Upper lobe of left lung (tissue), 6 donors: ENCODE data around the gene KLHL29. TPM values are rescaled to one million over a fixed set of nuclear protein-coding genes. Genes with fewer than 3 reads are reported as not detected.

Experiments
- ATAC-seq, 2 donors: fragments of 200-7000 bp; cut with Tn5 transposase; one replicate each; pipeline ENCODE4 v1.9.1; 2022; ENCODE audit warnings: mild to moderate bottlenecking in 2 of 2, moderate library complexity in 2 of 2; ENCODE audit not compliant: low FRiP score in 2 of 2
- DNase-seq, 2 donors: peaks; one replicate each; pipeline ENCODE4 v3.0.0-alpha.2; 2019 to 2020
- H3K27ac ChIP-seq, 4 donors: fragments of 200-600 bp; sonication (generic); one replicate each; pipeline ENCODE4 v1.5.1; 2016 to 2019
- H3K27me3 ChIP-seq, 4 donors: fragments of 200-600 bp; sonication (generic); one replicate each; pipeline ENCODE4 v1.5.1; 2017 to 2019
- H3K36me3 ChIP-seq, 4 donors: fragments of 200-600 bp; sonication (generic); one replicate each; pipeline ENCODE4 v1.5.1; 2016 to 2019
- H3K4me1 ChIP-seq, 4 donors: fragments of 200-600 bp; sonication (generic); one replicate each; pipeline ENCODE4 v1.5.1; 2018 to 2019
- H3K4me3 ChIP-seq, 4 donors: fragments of 200-600 bp; sonication (generic); one replicate each; pipeline ENCODE4 v1.5.1; 2017 to 2019; ENCODE audit warnings: mild to moderate bottlenecking in 2 of 4, moderate library complexity in 1 of 4
- H3K9me3 ChIP-seq, 4 donors: fragments of 200-600 bp; sonication (generic); one replicate each; pipeline ENCODE4 v1.5.1; 2018 to 2019
- EP300 ChIP-seq, 4 donors: sonication (generic); formaldehyde crosslinking; IDR thresholded peaks; one replicate each; pipeline ENCODE4 v1.5.1; 2017; ENCODE audit warnings: antibody characterized with exemption in 4 of 4, control low read depth in 2 of 4
- POLR2A ChIP-seq, 4 donors: fragments of 450-650 bp; IDR thresholded peaks; one replicate each; pipeline ENCODE4 v1.5.1; 2016 to 2017; ENCODE audit warnings: antibody characterized with exemption in 4 of 4, mild to moderate bottlenecking in 2 of 4
- POLR2AphosphoS5 ChIP-seq, 2 donors: sonication (generic); formaldehyde crosslinking; IDR thresholded peaks; one replicate each; pipeline ENCODE4 v1.5.1; 2017; ENCODE audit warnings: antibody characterized with exemption in 2 of 2
- WGBS, 2 donors: methylation state at CpG; one replicate each; pipeline ENCODE4 v1.1.5; 2017 to 2018; 5-methylcytosine and 5-hydroxymethylcytosine counted together
- total RNA-seq, 6 donors: library from RNA; depleted of rRNA in 4 of 6; stranded (reverse); fragments of >200 nt in 4 of 6; gene quantifications; one replicate each; pipeline versions ENCODE4 v1.1.0 to v1.2.1, GENCODE V29; 2016 to 2021
- TF ChIP-seq, protein P1 (sequence below), 6 experiments: fragments of 450-650 bp in 4 of 6; fragments of 200-600 bp in 2 of 6; sonication (generic) in 2 of 6; IDR thresholded peaks; one replicate each; pipeline ENCODE4 v1.5.1; 2016 to 2019; ENCODE audit warnings: antibody characterized with exemption in 6 of 6
- donor health status: DM: no; HTN: no; CAD: no; lungs with moderate emphysema.
- donor health status: DM: no; HTN: yes; CAD: no; lungs with severe emphysema.

Gene KLHL29
- total RNA-seq, 6 donors from 2014 or later = 8.6 to 34.4 (median 18.2) TPM

DNA sequence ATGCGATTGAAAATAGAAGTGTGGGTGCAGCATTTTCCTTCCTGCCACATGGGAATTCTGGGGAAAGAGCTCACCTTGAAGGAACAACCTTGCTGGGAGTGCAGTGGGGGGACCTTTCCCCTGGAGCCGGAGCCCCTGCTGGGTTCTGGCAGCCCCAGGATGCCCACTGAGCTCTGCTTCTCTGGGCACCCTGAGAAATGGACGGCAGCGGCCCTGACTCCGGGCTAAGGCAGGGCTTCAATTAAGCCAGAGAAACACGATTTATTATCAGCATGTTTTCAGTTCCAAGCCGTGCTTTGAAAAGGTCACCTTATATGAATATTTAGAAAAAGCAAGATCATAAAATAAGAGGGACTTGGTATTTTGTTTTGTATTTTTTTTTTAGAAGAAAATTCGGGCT, 68.5 kb downstream of the KLHL29 start:
- no peak overlapping the region for H3K27ac ChIP-seq
- ATAC-seq = no peak
- TF ChIP-seq POLR2AphosphoS5 (IDR thresholded peaks at IDR 0.05) (no peak), POLR2A (IDR thresholded peaks at IDR 0.05) (no peak), EP300 (IDR thresholded peaks at IDR 0.05) (no peak)
- TF ChIP-seq, protein P1, sequence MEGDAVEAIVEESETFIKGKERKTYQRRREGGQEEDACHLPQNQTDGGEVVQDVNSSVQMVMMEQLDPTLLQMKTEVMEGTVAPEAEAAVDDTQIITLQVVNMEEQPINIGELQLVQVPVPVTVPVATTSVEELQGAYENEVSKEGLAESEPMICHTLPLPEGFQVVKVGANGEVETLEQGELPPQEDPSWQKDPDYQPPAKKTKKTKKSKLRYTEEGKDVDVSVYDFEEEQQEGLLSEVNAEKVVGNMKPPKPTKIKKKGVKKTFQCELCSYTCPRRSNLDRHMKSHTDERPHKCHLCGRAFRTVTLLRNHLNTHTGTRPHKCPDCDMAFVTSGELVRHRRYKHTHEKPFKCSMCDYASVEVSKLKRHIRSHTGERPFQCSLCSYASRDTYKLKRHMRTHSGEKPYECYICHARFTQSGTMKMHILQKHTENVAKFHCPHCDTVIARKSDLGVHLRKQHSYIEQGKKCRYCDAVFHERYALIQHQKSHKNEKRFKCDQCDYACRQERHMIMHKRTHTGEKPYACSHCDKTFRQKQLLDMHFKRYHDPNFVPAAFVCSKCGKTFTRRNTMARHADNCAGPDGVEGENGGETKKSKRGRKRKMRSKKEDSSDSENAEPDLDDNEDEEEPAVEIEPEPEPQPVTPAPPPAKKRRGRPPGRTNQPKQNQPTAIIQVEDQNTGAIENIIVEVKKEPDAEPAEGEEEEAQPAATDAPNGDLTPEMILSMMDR (IDR thresholded peaks at IDR 0.05) = no peak
- no peaks in the 10 kb centered on the region for H3K27me3 ChIP-seq
- H3K4me1 ChIP-seq = peaks cover 0 to 18% (median 9%) of the 10 kb centered on the region in 4 donors
- DNase-seq = no peak
- no peaks in the 10 kb centered on the region for H3K36me3 ChIP-seq
- H3K4me3 ChIP-seq = no peak overlapping the region
- WGBS, 2 donors = 71 to 80% methylated on average over 8 of the region's 8 CpGs
- H3K9me3 ChIP-seq = no peaks in the 10 kb centered on the region

DNA sequence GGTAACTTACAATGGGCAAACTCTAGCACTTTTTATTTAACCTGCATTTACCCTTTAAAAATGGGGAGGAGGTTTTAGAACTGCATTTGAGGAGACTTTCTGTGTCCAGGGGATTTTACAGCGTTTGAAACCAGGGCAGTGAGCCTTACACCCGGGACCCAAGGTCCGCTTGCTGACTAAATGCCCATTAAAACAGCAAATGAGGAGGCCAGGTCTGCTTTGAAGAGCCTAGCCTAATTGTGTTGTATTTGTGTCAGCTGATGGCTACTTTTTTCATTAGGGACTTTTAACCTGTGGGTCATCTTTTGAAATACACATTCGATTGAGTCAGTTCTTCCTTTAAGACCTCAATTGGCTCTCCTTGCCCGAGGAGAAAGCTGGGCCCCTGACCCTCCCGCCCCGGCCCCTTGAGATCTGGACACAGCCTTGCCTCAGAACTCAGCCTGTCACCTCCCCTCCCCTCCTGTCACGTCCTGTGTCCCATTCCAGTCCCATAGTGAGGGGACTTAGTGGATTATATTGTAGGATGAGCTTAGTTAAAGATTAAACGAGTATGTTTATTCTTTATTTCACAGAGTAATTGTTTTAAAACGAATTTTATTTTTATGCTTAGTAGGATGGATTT, 69.0 kb downstream of the KLHL29 start:
- no peak overlapping the region for H3K27ac ChIP-seq
- H3K4me3 ChIP-seq = no peak overlapping the region
- DNase-seq = no peak
- no peaks in the 10 kb centered on the region for H3K36me3 ChIP-seq
- no peak for TF ChIP-seq POLR2AphosphoS5 (IDR thresholded peaks at IDR 0.05)
- WGBS, 2 donors = 62 to 66% methylated on average over 10 of the region's 10 CpGs
- no peak for ATAC-seq
- H3K27me3 ChIP-seq = no peaks in the 10 kb centered on the region
- H3K9me3 ChIP-seq = no peaks in the 10 kb centered on the region
- H3K4me1 ChIP-seq = peaks cover 0 to 18% (median 9%) of the 10 kb centered on the region in 4 donors

DNA sequence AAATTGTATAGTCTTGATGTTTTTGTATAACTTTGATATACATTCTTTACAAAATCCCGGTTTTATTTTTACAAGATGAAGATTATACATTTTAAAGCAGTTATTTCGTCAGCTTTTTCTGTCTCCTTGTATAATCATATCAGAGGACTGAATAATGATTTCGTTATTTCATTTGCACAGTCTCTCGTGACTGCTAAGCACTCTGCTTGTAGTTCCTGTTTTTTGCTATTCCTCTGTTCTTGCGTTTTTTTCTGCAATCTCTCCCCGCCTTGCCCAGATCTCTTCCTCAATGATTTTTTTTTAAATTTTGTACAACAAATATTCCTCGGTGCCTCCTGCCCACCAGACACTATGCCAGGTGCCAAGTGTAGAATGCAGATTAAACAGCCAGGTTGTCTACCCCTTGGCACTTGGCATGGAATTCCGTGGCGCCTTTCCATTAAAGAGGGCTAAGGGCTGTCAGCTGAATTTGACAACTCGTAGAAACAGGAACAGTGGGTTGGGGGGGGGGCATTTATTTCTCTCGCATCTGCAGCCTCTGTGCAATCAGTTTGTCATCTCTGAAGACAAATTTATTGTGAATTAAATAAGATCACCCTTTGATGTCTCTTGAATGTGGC, 69.6 kb downstream of the KLHL29 start:
- DNase-seq (no peak), ATAC-seq (no peak)
- peaks cover 0 to 18% (median 9%) of the 10 kb centered on the region in 4 donors for H3K4me1 ChIP-seq
- WGBS, 2 donors = 31 to 61% methylated on average over 11 of the region's 11 CpGs
- H3K27ac ChIP-seq = no peak overlapping the region
- no peaks in the 10 kb centered on the region for H3K27me3 ChIP-seq
- TF ChIP-seq EP300 (IDR thresholded peaks at IDR 0.05) = no peak
- no peak for TF ChIP-seq POLR2AphosphoS5 (IDR thresholded peaks at IDR 0.05)
- TF ChIP-seq POLR2A (IDR thresholded peaks at IDR 0.05) = no peak
- TF ChIP-seq, protein P1 (IDR thresholded peaks at IDR 0.05) = no peak
- H3K9me3 ChIP-seq = no peaks in the 10 kb centered on the region
- H3K36me3 ChIP-seq = no peaks in the 10 kb centered on the region
- H3K4me3 ChIP-seq = no peak overlapping the region

DNA sequence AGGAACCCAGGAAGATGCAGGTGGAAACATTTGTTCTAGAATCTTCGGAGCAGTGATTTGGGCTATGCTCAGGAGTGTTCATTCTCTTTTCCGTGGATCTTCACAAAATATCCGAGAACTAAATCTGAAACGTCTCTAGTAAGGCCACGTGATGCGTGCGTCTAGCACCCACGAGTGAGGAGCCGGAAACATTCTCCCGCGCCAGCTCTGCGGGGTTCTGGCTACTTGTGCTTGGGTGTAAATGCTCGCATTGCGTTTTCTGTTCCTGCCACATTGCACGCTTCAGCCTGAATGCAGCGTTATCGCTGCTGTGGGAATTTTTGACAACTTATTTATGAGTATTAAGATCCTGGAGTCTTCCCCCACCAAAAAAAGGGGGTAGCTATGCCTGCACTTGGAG, 71.4 kb downstream of the KLHL29 start:
- ATAC-seq = no peak
- Histone ChIP-seq H3K4me3 (no peak overlapping the region), H3K9me3 (no peaks in the 10 kb centered on the region), H3K36me3 (no peaks in the 10 kb centered on the region), H3K27me3 (no peaks in the 10 kb centered on the region), H3K4me1 (peaks cover 0 to 18% (median 8%) of the 10 kb centered on the region in 4 donors), H3K27ac (no peak overlapping the region)
- 93 to 97% methylated on average over 17 of the region's 17 CpGs for WGBS, 2 donors
- DNase-seq = no peak
- TF ChIP-seq, protein P1 (IDR thresholded peaks at IDR 0.05) = no peak
- no peak for TF ChIP-seq POLR2AphosphoS5 (IDR thresholded peaks at IDR 0.05)
- TF ChIP-seq POLR2A (IDR thresholded peaks at IDR 0.05) = no peak

DNA sequence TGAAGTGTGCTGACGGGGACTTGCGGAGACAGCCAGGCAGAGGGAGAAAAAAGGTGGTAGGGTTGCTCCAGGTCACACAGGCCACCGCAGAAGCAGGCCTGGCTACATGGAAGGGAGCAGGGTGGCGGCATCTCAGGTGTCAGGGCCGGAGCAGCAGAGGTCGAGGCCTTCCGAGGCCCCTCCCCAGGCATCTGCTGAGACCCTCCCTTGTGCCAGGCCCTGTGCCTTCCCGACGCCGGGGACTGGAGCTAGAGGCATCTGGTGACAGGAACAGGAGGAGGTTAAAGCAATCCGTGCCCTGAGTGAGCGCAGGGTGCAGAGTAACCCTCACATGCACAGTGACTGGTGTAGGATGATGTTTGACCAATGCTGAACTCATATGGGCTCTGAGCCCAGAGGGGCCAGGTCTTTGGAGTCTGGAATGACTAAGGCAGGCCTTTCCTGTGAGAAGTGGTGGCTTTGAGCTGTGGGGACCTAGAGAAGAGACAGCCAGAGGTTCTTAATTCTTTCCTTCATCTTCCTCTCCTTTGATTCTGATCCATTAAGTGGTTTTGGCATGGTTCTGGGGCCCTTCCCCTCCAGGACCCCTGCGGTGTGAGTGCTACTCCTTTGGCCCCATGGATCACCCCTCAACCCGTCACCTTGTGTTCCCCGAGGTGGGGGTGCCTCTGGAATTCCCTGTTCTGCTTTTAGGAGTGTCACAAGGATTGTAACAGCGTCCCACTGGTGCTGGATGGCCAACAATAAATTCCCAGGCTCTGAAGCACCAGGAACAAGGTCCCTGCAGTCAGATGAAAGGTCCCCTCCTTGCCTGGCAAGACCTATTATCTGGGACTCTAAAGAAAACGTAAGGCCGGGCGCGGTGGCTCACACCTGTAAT, 72.1 kb downstream of the KLHL29 start:
- TF ChIP-seq, protein P1 (IDR thresholded peaks at IDR 0.05) = no peak
- TF ChIP-seq POLR2AphosphoS5 (IDR thresholded peaks at IDR 0.05) (no peak), EP300 (IDR thresholded peaks at IDR 0.05) (no peak), POLR2A (IDR thresholded peaks at IDR 0.05) (no peak)
- H3K27me3 ChIP-seq = no peaks in the 10 kb centered on the region
- H3K27ac ChIP-seq = no peak overlapping the region
- no peaks in the 10 kb centered on the region for H3K9me3 ChIP-seq
- H3K4me3 ChIP-seq = no peak overlapping the region
- no peaks in the 10 kb centered on the region for H3K36me3 ChIP-seq
- H3K4me1 ChIP-seq = peaks cover 0 to 18% (median 8%) of the 10 kb centered on the region in 4 donors
- no peak for ATAC-seq
- peak in 1 of 2 donors; percentile 61 for DNase-seq
- WGBS, 2 donors = 87 to 91% methylated on average over 14 to 20 of the region's 20 CpGs
